D721Med (cell line): Measurements from ENCODE around the gene PMP22.
"Not testable (repeated sequence)": the region's sequence is repeated elsewhere in the genome, so short reads cannot be mapped to it uniquely, and the experiment has no call there.

Experiments
- DNase-seq: peaks from one replicate; pipeline ENCODE4 v3.0.0; 2011; ENCODE audit warnings: low spot score; ENCODE audit not compliant: insufficient read length
- FAIRE-seq: peaks from 2 replicates; lab custom pipeline; 2011; peaks lifted over from hg19 to GRCh38; lab: Jason Lieb, UNC
- CTCF ChIP-seq: IDR thresholded peaks from 2 replicates; pipeline ENCODE4 v1.5.1; 2012; ENCODE audit warnings: mild to moderate bottlenecking, control low read depth; ENCODE audit not compliant: insufficient read depth; ENCODE audit errors: missing control alignments

The PMP22 gene

GRCh38 chr17:15213381-15214087 is 51.6 kb downstream of the PMP22 start:
- DNase-seq (no peak), FAIRE-seq (no peak)
- peak; percentile 22 for TF ChIP-seq CTCF

GRCh38 chr17:15210247-15210646 is 54.9 kb downstream of the PMP22 start:
- TF ChIP-seq CTCF, result no peak
- FAIRE-seq (no peak), DNase-seq (no peak)

DNA sequence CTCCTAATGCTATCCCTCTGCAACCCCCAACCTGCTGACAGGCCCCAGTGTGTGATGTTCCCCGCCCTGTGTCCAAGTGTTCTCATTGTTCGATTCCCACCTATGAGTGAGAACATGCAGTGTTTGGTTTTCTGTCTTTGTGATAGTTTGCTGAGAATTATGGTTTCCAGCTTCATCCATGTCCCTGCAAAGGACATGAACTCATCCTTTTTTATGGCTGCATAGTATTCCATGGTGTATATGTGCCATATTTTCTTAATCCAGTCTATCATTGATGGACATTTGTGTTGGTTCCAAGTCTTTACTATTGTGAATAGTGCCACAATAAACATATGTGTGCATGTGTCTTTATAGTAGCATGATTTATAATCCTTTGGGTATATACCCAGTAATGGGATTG is 62.1 kb downstream of the PMP22 start:
- FAIRE-seq, DNase-seq: not testable (repeated sequence)

GRCh38 chr17:15200574-15200973 is 64.6 kb downstream of the PMP22 start:
- not testable (repeated sequence) for DNase-seq, FAIRE-seq

DNA sequence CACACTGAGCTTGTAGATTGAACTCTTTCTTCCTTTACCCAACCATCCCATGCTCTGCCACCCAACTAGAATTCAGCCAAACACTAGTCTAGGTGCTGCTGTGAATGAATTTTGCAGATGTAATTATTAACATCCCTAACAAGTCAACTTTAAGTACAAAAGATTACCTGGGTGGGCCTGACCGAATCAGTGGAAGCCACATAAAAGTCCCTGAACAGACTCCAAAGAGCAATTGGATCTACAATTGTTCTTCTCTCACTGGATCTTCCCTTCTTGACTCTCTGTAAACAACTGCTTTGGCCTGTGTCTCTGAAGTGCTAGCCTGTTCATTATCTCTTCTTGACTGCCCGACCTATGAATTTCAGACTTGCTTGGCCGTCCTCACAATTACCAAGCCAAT is 67.9 kb downstream of the PMP22 start:
- no peak for DNase-seq
- TF ChIP-seq CTCF, result no peak
- no peak for FAIRE-seq

DNA sequence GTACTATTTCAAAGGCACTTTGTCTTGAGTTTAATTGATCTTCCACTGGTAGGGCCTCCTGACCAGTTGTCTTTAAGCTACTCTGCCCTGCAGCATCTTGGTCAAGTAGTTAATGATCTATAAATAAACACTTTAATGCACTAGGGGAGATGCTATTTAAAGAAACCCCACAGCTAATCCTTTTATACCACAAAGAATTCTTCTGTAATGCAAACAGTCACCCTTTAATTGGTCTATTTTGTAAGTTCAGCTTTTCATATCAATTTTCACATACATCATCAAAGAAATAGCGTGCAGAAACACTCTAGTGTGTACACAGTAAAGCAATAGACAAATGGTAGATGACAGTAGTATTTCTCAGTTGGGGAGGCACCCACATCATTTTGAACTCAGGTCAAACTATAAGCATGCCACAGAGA is 70.3 kb downstream of the PMP22 start:
- DNase-seq, result no peak
- no peak for FAIRE-seq
- TF ChIP-seq CTCF, result no peak

DNA sequence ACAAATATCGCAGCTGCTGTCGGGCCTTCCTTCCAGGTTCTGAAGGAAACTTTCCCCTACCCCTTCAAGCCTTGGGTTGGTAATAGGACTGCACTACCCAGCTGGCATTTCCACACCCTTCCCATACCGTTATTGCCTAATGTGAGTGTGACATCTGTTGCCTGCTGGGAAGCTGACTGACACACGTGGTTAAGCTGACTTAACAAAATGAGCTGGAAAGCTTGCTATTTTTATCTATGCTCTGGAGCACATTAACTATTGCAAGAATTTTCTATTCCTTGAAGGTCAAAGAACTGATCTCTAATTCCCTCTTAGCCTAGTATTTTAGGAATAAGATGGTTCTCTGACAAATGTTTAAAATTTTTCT is 79.5 kb downstream of the PMP22 start:
- no peak for TF ChIP-seq CTCF
- no peak for FAIRE-seq
- no peak for DNase-seq

GRCh38 chr17:15184872-15185624 is 80.1 kb downstream of the PMP22 start:
- TF ChIP-seq CTCF, result no peak
- FAIRE-seq (no peak), DNase-seq (no peak)
